GM12801 (cell line): ENCODE measurements around the gene PTK6.

Source experiments
- CTCF ChIP-seq: IDR thresholded peaks from one replicate; pipeline ENCODE4 v1.5.1; 2011; ENCODE audit warnings: control low read depth; ENCODE audit not compliant: insufficient read length; ENCODE audit errors: extremely low read depth

The PTK6 gene

GRCh38 chr20:63486300-63486855 lies 50.8 kb downstream of the PTK6 start:
- no peak for TF ChIP-seq CTCF

- no peak for TF ChIP-seq CTCF
These were observed 52.3 kb downstream of the PTK6 start for GRCh38 chr20:63484651-63485403.

GRCh38 chr20:63484236-63484635 lies 52.9 kb downstream of the PTK6 start:
- TF ChIP-seq CTCF, result no peak

- no peak for TF ChIP-seq CTCF
These were observed 53.3 kb downstream of the PTK6 start for GRCh38 chr20:63483834-63484233.

- no peak for TF ChIP-seq CTCF
These were observed 55.1 kb downstream of the PTK6 start for GRCh38 chr20:63482021-63482587.

GRCh38 chr20:63481503-63481902 lies 55.7 kb downstream of the PTK6 start:
- no peak for TF ChIP-seq CTCF

- no peak for TF ChIP-seq CTCF
These were observed 58.6 kb downstream of the PTK6 start for GRCh38 chr20:63478346-63479302.
